Measurements from ENCODE around the gene ANKRD13D. TPM values are rescaled to one million over a fixed set of nuclear protein-coding genes. Genes with fewer than 3 reads are reported as not detected.

The ANKRD13D gene
- total and polyA plus RNA-seq, 2 of the 8 experiments (the other 6 are each of a cell fraction or from before 2014, with no cell fraction given), result 24.9 to 26.5 TPM

- Histone ChIP-seq H3K27ac (ENCODE audit: low read depth, low read length) (no peak overlapping the region), H2BK15ac (ENCODE audit: low read length) (no peak overlapping the region), H3K4me2 (ENCODE audit: insufficient read depth in 1 of 2, low read depth in 2 of 2, low read length in 2 of 2) (no peak overlapping the region), H3K27me3 (replicated peaks in 1 of 4; ENCODE audit: control insufficient read depth in 3 of 4, extremely low read depth in 1 of 4, insufficient read depth in 3 of 4, low read length in 3 of 4) (no peaks in the 10 kb centered on the region), H3K4me1 (replicated peaks in 1 of 4; ENCODE audit: control insufficient read depth in 3 of 4, insufficient read depth in 4 of 4, low read length in 3 of 4) (no peaks in the 10 kb centered on the region), H2BK5ac (ENCODE audit: low read depth, low read length) (no peak overlapping the region), H2BK12ac (ENCODE audit: low read depth, low read length) (no peak overlapping the region), H3K36me3 (ENCODE audit: control insufficient read depth in 2 of 4, insufficient read depth in 4 of 4, low read length in 3 of 4) (no peaks in the 10 kb centered on the region), H3K56ac (replicated peaks; ENCODE audit: insufficient read length, low read depth, low read length) (no peak overlapping the region), H3K9ac (replicated peaks in 1 of 4; ENCODE audit: extremely low read depth in 1 of 4, low read depth in 3 of 4, low read length in 3 of 4) (no peak overlapping the region), H3K9me3 (ENCODE audit: insufficient read depth in 2 of 2, low read depth in 1 of 2, low read length in 1 of 2) (no peaks in the 10 kb centered on the region), H4K5ac (ENCODE audit: insufficient read length, low read depth, low read length) (no peak overlapping the region), H2BK120ac (replicated peaks; ENCODE audit: low read depth, low read length) (no peak overlapping the region), H3K79me1 (ENCODE audit: low read depth, low read length) (no peaks in the 10 kb centered on the region; the same call in 1 of the 2 replicates), H4K8ac (ENCODE audit: extremely low read depth, insufficient read depth, low read length) (no peak overlapping the region), H4K20me1 (replicated peaks in 1 of 2; ENCODE audit: control insufficient read depth in 1 of 2, insufficient read depth in 2 of 2, low read length in 2 of 2) (no peaks in the 10 kb centered on the region), H2AK5ac (ENCODE audit: low read depth, low read length) (no peak overlapping the region), H3K18ac (ENCODE audit: extremely low read depth, low read length) (no peak overlapping the region), H3K23me2 (ENCODE audit: low read depth, low read length) (no peaks in the 10 kb centered on the region), H3K4me3 (ENCODE audit: extremely low read depth in 1 of 4, insufficient read depth in 2 of 4, low read depth in 3 of 4, low read length in 4 of 4) (no peak overlapping the region), H3K4ac (replicated peaks; ENCODE audit: insufficient read length, low read depth, low read length) (no peak overlapping the region), H3K14ac (ENCODE audit: insufficient read length) (no peak overlapping the region), H3K79me2 (ENCODE audit: control insufficient read depth in 1 of 2, insufficient read depth in 2 of 2, low read length in 2 of 2) (no peaks in the 10 kb centered on the region), H2BK20ac (ENCODE audit: low read length) (no peak overlapping the region), H4K91ac (replicated peaks; ENCODE audit: insufficient read length, low read length) (no peak overlapping the region), H2AFZ (ENCODE audit: low read length) (no peak overlapping the region), H3K23ac (ENCODE audit: insufficient read length) (no peak overlapping the region)
- ChIA-PET CTCF (ENCODE audit: partially characterized antibody) (interaction anchor here (0.7 to 4.7 kb wide), 36 partner anchors 9 to 280 kb away, joined by 3 to 55 read pairs (median 6); partner anchors contain the start of genes CLCF1, PPP1CA and RAD9A), POLR2A (ENCODE audit: partially characterized antibody) (interaction anchor here (0.6 to 1.7 kb wide), 4 partner anchors 37 to 143 kb away, joined by 3 to 4 read pairs (median 3); no protein-coding TSS in a partner anchor)
- WGBS, 2 experiments (ENCODE audit: extremely low coverage in 1 of 2, insufficient coverage in 1 of 2, insufficient read length in 1 of 2, insufficient replicate concordance in 2 of 2, low coverage in 1 of 2, low lambda C conversion rate in 2 of 2, missing lambda C conversion rate in 1 of 2), result 80% methylated on average over 8 of the region's 8 CpGs; no CpG with 5 or more reads in 1 of the 2 experiments
- DNase-seq (ENCODE audit: low read depth in 1 of 2, low spot score in 2 of 2), result no peak
- FAIRE-seq, result no peak
- no peak for TF ChIP-seq RAD21 (IDR thresholded peaks at IDR 0.05 in 1 of 2, conservative IDR thresholded peaks at IDR 0.05 in 1 of 2; ENCODE audit: low read depth in 2 of 2, low read length in 2 of 2)
- TF ChIP-seq SP1 (IDR thresholded peaks at IDR 0.05; ENCODE audit: low read depth, low read length), result no peak
- no peak for TF ChIP-seq SRF (IDR thresholded peaks at IDR 0.05; ENCODE audit: low read depth, low read length)
- TF ChIP-seq TEAD4 (IDR thresholded peaks at IDR 0.05; ENCODE audit: low read depth, low read length), result no peak
- TF ChIP-seq E2F6 (IDR thresholded peaks at IDR 0.05), result no peak
- no peak for TF ChIP-seq ATF3 (IDR thresholded peaks at IDR 0.05; ENCODE audit: insufficient read depth, low read depth, low read length)
- TF ChIP-seq GABPA (IDR thresholded peaks at IDR 0.05; ENCODE audit: borderline replicate concordance, insufficient read depth, low read length), result no peak
- no peak for TF ChIP-seq TAF1 (IDR thresholded peaks at IDR 0.05; ENCODE audit: low read depth, low read length)
- TF ChIP-seq CREB1 (IDR thresholded peaks at IDR 0.05), result no peak
- no peak for TF ChIP-seq MAX (IDR thresholded peaks at IDR 0.05)
- no peak for TF ChIP-seq KDM5A (IDR thresholded peaks at IDR 0.05; ENCODE audit: low read length)
Measured at GRCh38 chr11:67345247-67345919, 56.3 kb downstream of the ANKRD13D start.
